GM11168 (cell line): ENCODE measurements around the gene PPID.
"Not testable (repeated sequence)": the region's sequence is repeated elsewhere in the genome, so short reads cannot be mapped to it uniquely, and the experiment has no call there.

Experiments used
- in situ Hi-C: fragments of 300-500 bp; cut with MboI; formaldehyde crosslinking; loops from one replicate; pipeline ENCODE4 v1.12.0; 2022; ENCODE audit warnings: low sequenced_read_pairs; ENCODE audit not compliant: unreplicated experiment

The PPID gene

DNA sequence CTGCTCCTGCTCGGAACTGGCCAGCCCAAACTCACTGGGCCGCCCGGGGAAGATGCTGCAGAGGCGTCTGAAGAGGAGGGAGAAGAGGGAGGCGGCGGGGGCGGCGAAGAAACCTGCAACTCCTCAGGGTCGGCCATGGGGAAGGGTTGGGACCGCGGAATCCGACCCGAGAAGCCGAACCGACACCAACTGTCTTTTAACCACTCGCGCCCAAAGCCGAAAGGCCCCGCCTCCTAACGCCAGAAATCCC lies 51.6 kb downstream of the PPID start, which contains the start of gene C4orf46:
TSS of gene C4orf46 (minus strand) at position 223 of the 250 bp plus-strand sequence. CDS start at position 137, 86 bp downstream.
- in situ Hi-C loops: no loop called here

DNA sequence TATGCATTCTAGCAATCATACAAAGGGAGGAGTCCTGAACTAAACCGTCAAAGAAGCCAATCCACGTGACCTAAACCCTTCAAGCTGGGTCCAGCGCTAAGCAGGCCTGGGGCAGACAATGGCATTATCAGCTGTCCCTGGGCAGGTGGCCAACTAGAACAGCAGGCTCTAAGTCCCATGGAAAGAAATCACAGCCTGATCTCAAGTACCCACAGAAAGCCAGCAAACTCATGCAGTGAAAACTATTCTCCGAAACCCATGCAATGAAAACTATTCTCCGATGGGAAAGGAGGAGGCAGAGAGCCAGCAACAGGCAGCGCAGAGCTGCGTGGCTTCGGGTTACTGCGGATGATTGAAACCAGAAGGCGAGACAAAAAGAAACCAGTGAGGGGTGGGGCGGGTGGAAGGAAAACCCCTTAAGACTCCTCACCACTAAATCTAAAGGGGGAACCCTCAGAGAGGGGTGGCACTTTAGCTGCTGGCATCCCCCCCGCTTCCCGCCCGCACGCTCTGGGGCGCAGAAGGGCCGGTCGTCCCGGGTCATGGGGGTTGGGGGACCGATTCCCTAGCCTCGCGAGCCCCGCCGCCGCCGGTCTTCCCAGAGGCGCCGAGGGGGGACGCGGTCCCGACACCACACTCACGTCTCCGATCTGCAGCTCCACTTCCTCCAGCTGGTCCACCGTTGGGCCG lies 52.1 kb downstream of the PPID start:
- in situ Hi-C loops: no loop called here

- in situ Hi-C loops: no loop called here
Observed at GRCh38 chr4:158669310-158669709, 53.9 kb downstream of the PPID start.

GRCh38 chr4:158667651-158668198 lies 55.5 kb downstream of the PPID start:
- in situ Hi-C loops: no loop called here

GRCh38 chr4:158666892-158667291 lies 56.3 kb downstream of the PPID start:
- in situ Hi-C loops: no loop called here

- in situ Hi-C loops: no loop called here
Observed at GRCh38 chr4:158664806-158665205, 58.4 kb downstream of the PPID start.

DNA sequence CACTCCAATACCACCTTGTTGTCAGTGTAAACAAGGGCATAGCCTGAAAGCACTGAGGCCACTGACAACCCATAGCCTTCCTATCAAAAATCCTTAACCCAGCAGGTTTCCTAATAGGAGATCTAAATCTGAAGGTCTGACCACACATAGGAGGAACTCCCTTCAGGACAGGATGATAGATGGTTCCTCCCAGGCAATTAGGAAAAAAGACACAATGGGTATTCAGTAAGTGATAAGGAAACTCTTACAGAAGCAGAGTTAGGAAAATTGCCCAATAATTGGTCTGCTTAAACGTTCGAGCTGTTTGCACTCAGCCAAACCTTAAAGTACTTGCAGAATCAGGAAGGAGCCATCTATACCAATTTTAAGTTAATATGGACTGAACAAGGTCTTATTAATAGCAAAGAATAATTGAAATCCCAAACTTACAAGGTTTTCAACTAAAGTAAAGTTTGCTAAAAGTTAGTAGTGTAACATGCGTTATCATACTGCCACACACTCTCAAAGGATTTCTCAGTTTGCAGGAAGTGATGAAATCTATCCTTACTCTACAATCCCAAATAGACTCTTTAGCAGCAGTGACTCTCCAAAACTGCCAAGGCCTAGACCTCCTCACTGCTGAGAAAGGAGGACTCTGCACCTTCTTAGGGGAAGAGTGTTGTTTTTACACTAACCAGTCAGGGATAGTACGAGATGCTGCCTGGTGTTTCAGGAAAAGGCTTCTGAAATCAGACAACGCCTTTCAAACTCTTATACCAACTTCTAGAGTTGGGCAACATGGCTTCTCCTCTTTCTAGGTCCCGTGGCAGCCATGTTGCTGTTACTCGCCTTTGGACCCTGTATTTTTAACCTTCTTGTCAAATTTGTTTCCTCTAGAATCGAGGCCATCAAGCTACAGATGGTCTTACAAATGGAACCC lies 59.2 kb downstream of the PPID start:
- in situ Hi-C loops: not testable (repeated sequence)

DNA sequence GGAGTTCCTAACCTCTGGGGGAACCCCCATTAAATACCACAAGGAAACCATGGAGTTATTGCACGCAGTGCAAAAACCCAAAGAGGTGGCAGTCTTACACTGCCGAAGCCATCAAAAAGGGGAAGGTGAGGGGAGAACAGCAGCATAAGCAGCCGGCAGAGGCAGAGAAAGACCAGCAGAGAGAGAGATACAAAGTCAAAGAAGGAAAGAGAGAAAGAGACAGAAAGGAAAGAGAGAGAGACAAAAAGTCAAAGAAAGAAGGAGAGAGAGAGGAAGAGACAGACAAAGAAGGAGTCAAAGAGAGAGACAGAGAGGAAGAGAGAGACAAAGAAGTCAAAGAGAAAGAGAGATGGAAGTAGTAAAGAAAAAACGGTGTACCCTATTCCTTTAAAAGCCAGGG lies 59.9 kb downstream of the PPID start:
- in situ Hi-C loops: not testable (repeated sequence)
